A172 (cell line): ENCODE results near the gene ST3GAL4. TPM values are rescaled to one million over a fixed set of nuclear protein-coding genes. Genes with fewer than 3 reads are reported as not detected.

Experiments used
- DNase-seq: peaks from one replicate; pipeline ENCODE4 v3.0.0-alpha.2; 2015; ENCODE audit warnings: low spot score
- total RNA-seq: library from RNA; depleted of rRNA; stranded (reverse); fragments of >200 nt; shearing (Covaris generic); gene quantifications from 2 replicates; pipeline ENCODE4 v1.2.3, GENCODE V29; 2014

Gene ST3GAL4
- total RNA-seq, 1 experiment from 2014 or later: 16.7 TPM

- no peak for DNase-seq
These were observed 67.0 kb downstream of the ST3GAL4 start for GRCh38 chr11:126422446-126422845.

- no peak for DNase-seq
These were observed 67.7 kb downstream of the ST3GAL4 start for GRCh38 chr11:126423154-126423553.

- DNase-seq: no peak
These were observed 68.3 kb downstream of the ST3GAL4 start for GRCh38 chr11:126423743-126424142.

- DNase-seq: no peak
These were observed 69.1 kb downstream of the ST3GAL4 start for GRCh38 chr11:126424471-126425039.

GRCh38 chr11:126426106-126426505 lies 70.6 kb downstream of the ST3GAL4 start:
- DNase-seq: no peak

GRCh38 chr11:126426820-126427749 lies 71.6 kb downstream of the ST3GAL4 start:
- DNase-seq: no peak

- DNase-seq: no peak
These were observed 75.3 kb downstream of the ST3GAL4 start for GRCh38 chr11:126430581-126431335.

GRCh38 chr11:126431401-126432064 lies 76.0 kb downstream of the ST3GAL4 start:
- peak; percentile 86 for DNase-seq

GRCh38 chr11:126432065-126432461 lies 76.6 kb downstream of the ST3GAL4 start:
- DNase-seq: no peak

GRCh38 chr11:126432525-126432924 lies 77.0 kb downstream of the ST3GAL4 start:
- no peak for DNase-seq

GRCh38 chr11:126433244-126433846 lies 77.9 kb downstream of the ST3GAL4 start:
- no peak for DNase-seq

GRCh38 chr11:126433989-126434949 lies 78.8 kb downstream of the ST3GAL4 start:
- no peak for DNase-seq

GRCh38 chr11:126434950-126435335 lies 79.5 kb downstream of the ST3GAL4 start:
- DNase-seq: no peak

- DNase-seq: no peak
These were observed 80.8 kb downstream of the ST3GAL4 start for GRCh38 chr11:126436209-126436755.

- DNase-seq: no peak
These were observed 82.2 kb downstream of the ST3GAL4 start for GRCh38 chr11:126437731-126438130.

GRCh38 chr11:126438272-126438671 lies 82.8 kb downstream of the ST3GAL4 start:
- no peak for DNase-seq

GRCh38 chr11:126438691-126439090 lies 83.2 kb downstream of the ST3GAL4 start:
- no peak for DNase-seq

GRCh38 chr11:126440276-126440675 lies 84.8 kb downstream of the ST3GAL4 start:
- DNase-seq: no peak

GRCh38 chr11:126440792-126441514 lies 85.5 kb downstream of the ST3GAL4 start:
- DNase-seq: peak; percentile 60
